Chondrocyte (in vitro differentiated cells): ENCODE results near the gene PASK. TPM values are rescaled to one million over a fixed set of nuclear protein-coding genes. Genes with fewer than 3 reads are reported as not detected.
A peak's percentile ranks its signal among the peaks of the same experiment; 100 is the strongest.

Source experiments
- DNase-seq: peaks from one replicate; pipeline ENCODE4 v3.0.0; 2021; ENCODE audit warnings: mixed read lengths, low spot score
- H3K27ac Mint-ChIP-seq: one replicate; pipeline ENCODE4 v1.8.0; 2021; ENCODE audit warnings: mild to moderate bottlenecking, moderate library complexity, mixed read lengths; ENCODE audit not compliant: unreplicated experiment
- H3K27me3 Mint-ChIP-seq: 2 replicates; pipeline ENCODE4 v1.8.0; 2021; ENCODE audit warnings: low read depth, mixed read lengths
- H3K36me3 Mint-ChIP-seq: 2 replicates; pipeline ENCODE4 v1.8.0; 2021; ENCODE audit warnings: low read depth, mixed read lengths
- H3K4me1 Mint-ChIP-seq: 2 replicates; pipeline ENCODE4 v1.8.0; 2021; ENCODE audit warnings: low read depth, mild to moderate bottlenecking, mixed read lengths
- H3K4me3 Mint-ChIP-seq: one replicate; pipeline ENCODE4 v1.8.0; 2021; ENCODE audit warnings: mild to moderate bottlenecking, moderate library complexity, mixed read lengths; ENCODE audit not compliant: unreplicated experiment
- H3K9me3 Mint-ChIP-seq: 2 replicates; pipeline ENCODE4 v1.8.0; 2021; ENCODE audit warnings: low read depth, mixed read lengths
- CTCF ChIP-seq: fragments of 200-600 bp; sonication (generic); IDR thresholded peaks from 2 replicates; pipeline ENCODE4 v1.5.0; 2021; ENCODE audit warnings: antibody characterized with exemption, mild to moderate bottlenecking, moderate library complexity
- total RNA-seq: library from RNA; stranded (reverse); gene quantifications from 3 replicates; pipeline ENCODE4 v1.2.1, GENCODE V29; 2021

The PASK gene
- total RNA-seq, 1 donor from 2014 or later = 4.5 TPM

- Mint-ChIP-seq H3K4me3 (no peak overlapping the region), H3K27me3 (no peaks in the 10 kb centered on the region), H3K4me1 (no peaks in the 10 kb centered on the region), H3K27ac (no peak overlapping the region), H3K36me3 (no peaks in the 10 kb centered on the region), H3K9me3 (no peaks in the 10 kb centered on the region)
- DNase-seq = no peak
- TF ChIP-seq CTCF = no peak
These were observed 45.5 kb upstream of the PASK start for GRCh38 chr2:241194811-241195210.

DNA sequence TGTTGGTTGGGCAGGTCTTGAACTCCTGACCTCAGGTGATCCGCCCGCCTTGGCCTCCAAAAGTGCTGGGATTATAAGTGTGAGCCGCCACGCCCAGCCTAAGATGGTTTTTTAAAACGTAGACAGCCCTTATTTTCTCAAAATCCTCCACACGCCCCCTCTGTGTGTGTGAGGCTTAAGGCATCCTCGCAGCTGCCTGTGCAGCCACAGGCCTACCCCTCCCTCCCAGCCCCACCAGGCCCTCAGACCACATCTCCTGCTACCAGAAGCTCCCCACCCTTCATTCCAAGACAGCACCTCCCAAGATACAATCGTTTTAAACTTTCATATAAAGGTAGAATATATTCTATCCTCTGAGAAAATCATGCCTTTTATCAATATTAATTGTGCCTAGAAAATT is 44.0 kb upstream of the PASK start:
- Mint-ChIP-seq H3K9me3 (no peaks in the 10 kb centered on the region), H3K36me3 (no peaks in the 10 kb centered on the region), H3K4me1 (no peaks in the 10 kb centered on the region), H3K27me3 (no peaks in the 10 kb centered on the region), H3K27ac (no peak overlapping the region), H3K4me3 (no peak overlapping the region)
- no peak for DNase-seq
- no peak for TF ChIP-seq CTCF

GRCh38 chr2:241191081-241191480 is 41.8 kb upstream of the PASK start:
- Mint-ChIP-seq H3K27ac (no peak overlapping the region), H3K36me3 (no peaks in the 10 kb centered on the region), H3K9me3 (no peaks in the 10 kb centered on the region), H3K4me3 (no peak overlapping the region), H3K27me3 (no peaks in the 10 kb centered on the region), H3K4me1 (no peaks in the 10 kb centered on the region)
- TF ChIP-seq CTCF = no peak
- DNase-seq = no peak

DNA sequence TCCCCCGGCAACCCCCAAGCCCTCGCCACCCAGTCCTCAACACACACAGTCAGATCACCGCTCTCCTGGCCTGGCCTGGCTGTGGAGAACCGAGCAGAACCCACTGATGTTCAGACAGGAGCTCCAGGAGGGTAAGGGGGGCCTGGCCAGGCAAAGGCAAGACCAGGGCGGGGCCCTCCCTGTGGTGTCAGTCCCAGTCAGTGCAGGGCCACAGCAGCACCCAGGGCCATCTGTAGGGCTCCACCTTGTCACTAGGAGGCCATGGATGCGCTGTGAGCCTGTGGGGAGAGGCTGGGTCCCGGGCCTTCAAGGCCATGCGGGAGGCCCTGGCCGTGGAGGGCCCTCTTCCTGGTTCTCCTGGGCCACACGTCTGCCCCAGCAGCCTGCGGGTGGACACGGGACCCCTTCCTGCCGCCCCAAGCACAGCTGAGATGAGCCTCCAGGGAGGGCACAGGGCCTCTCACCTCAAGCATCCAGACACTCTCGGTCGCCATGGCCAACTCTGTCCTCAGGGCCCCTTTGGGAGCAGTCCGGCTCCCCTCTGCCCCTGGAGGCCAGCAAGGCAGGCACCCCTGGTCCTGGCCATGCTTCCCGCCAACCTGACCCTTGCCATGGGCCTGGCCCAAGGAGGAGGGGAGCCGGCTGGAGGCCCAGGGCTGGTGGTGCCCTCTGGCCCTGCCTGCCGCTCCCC is 41.2 kb upstream of the PASK start:
- no peaks in the 10 kb centered on the region for H3K9me3 Mint-ChIP-seq
- TF ChIP-seq CTCF = no peak
- no peaks in the 10 kb centered on the region for H3K4me1 Mint-ChIP-seq
- no peak overlapping the region for H3K4me3 Mint-ChIP-seq
- H3K27me3 Mint-ChIP-seq = no peaks in the 10 kb centered on the region
- peak; percentile 85 for DNase-seq
- no peak overlapping the region for H3K27ac Mint-ChIP-seq
- H3K36me3 Mint-ChIP-seq = no peaks in the 10 kb centered on the region

DNA sequence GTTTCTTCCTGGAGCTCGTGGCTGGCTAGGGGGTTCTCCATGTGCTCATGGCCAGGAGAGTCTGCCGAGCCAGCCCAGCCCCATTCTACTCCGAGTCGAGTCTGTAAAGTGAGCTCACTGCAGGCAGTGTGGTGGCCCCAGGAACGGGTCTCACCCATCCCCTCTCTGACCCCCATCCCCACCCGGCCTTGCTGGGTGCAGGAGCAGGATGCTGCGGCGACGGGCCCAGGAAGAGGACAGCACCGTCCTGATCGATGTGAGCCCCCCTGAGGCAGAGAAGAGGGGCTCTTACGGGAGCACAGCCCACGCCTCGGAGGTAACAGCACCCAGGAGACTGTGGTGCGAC is 40.6 kb upstream of the PASK start:
- Mint-ChIP-seq H3K4me3 (no peak overlapping the region), H3K4me1 (no peaks in the 10 kb centered on the region), H3K27me3 (no peaks in the 10 kb centered on the region), H3K27ac (no peak overlapping the region), H3K36me3 (no peaks in the 10 kb centered on the region), H3K9me3 (no peaks in the 10 kb centered on the region)
- TF ChIP-seq CTCF = no peak
- peak; percentile 90 for DNase-seq
